ENCODE results near the gene GABRA1. TPM values are rescaled to one million over a fixed set of nuclear protein-coding genes. Genes with fewer than 3 reads are reported as not detected.

GABRA1 gene
- total RNA-seq, 1 experiment from 2014 or later = not detected

Other genes starting within 250 kb of the GABRA1 start
- not detected in 2 replicates for gene GABRA6, start 162.4 kb upstream of the GABRA1 start, total RNA-seq (2014; rRNA removed)
- gene GABRG2, start 219.7 kb downstream of the GABRA1 start, total RNA-seq (2014; rRNA removed) = not detected in 2 replicates